DOHH2 (cell line): ENCODE results near the gene NANP.

Source experiments
- H3F3A ChIP-seq: fragments of 200-600 bp; sonication (generic), shearing (Covaris generic); 2 replicates; pipeline ENCODE4 v1.6.0; 2016; ENCODE audit warnings: antibody characterized with exemption, mild to moderate bottlenecking; ENCODE audit not compliant: control insufficient read depth, insufficient read depth
- H3K27ac ChIP-seq: fragments of 200-600 bp; sonication (generic); 2 replicates; pipeline ENCODE4 v1.5.1; 2014; ENCODE audit warnings: low read depth, mild to moderate bottlenecking, low read length, moderate library complexity
- H3K27me3 ChIP-seq: fragments of 200-600 bp; sonication (generic); 2 replicates; pipeline ENCODE4 v1.6.1; 2014; ENCODE audit warnings: mild to moderate bottlenecking, low read length, mixed read lengths; ENCODE audit not compliant: control insufficient read depth
- H3K36me3 ChIP-seq: fragments of 200-600 bp; sonication (generic); 2 replicates; pipeline ENCODE4 v1.6.1; 2014; ENCODE audit warnings: mild to moderate bottlenecking, low read length, moderate library complexity, mixed read lengths; ENCODE audit not compliant: control insufficient read depth
- H3K4me1 ChIP-seq: fragments of 200-600 bp; sonication (generic); 2 replicates; pipeline ENCODE4 v1.6.1; 2014; ENCODE audit warnings: mild to moderate bottlenecking, low read length, mixed read lengths; ENCODE audit not compliant: control insufficient read depth
- H3K4me2 ChIP-seq: fragments of 200-600 bp; sonication (generic); 2 replicates; pipeline ENCODE4 v1.6.0; 2014; ENCODE audit warnings: mild to moderate bottlenecking, low read length, moderate library complexity
- H3K4me3 ChIP-seq: fragments of 200-600 bp; sonication (generic); 2 replicates; pipeline ENCODE4 v1.5.1; 2014; ENCODE audit warnings: mild to moderate bottlenecking, low read length, mixed read lengths
- H3K79me2 ChIP-seq: fragments of 200-600 bp; sonication (generic); 2 replicates; pipeline ENCODE4 v1.6.1; 2014; ENCODE audit warnings: mild to moderate bottlenecking, low read length, mixed read lengths; ENCODE audit not compliant: control insufficient read depth
- H3K9me2 ChIP-seq: fragments of 200-600 bp; sonication (generic); replicated peaks from 2 replicates; pipeline ENCODE4 v1.6.1; 2014; ENCODE audit warnings: mild to moderate bottlenecking, low read length, mixed read lengths; ENCODE audit not compliant: control insufficient read depth
- H3K9me3 ChIP-seq: fragments of 200-600 bp; sonication (generic); 2 replicates; pipeline ENCODE4 v1.6.1; 2014; ENCODE audit warnings: antibody characterized with exemption, low read length, mixed read lengths; ENCODE audit not compliant: control insufficient read depth, insufficient read depth
- H4K20me1 ChIP-seq: fragments of 200-600 bp; sonication (generic); 2 replicates; pipeline ENCODE4 v1.6.0; 2014; ENCODE audit warnings: low read depth, mild to moderate bottlenecking, antibody characterized with exemption, low read length, moderate library complexity; ENCODE audit not compliant: control insufficient read depth, insufficient read depth
- CTCF ChIP-seq: fragments of 200-600 bp; sonication (generic); IDR thresholded peaks from one replicate; pipeline ENCODE4 v1.5.1; 2014; ENCODE audit warnings: antibody characterized with exemption, mild to moderate bottlenecking, low read depth, low read length; ENCODE audit not compliant: poor library complexity, severe bottlenecking
- EZH2phosphoT487 ChIP-seq: fragments of 200-600 bp; sonication (generic); IDR thresholded peaks from 2 replicates; pipeline ENCODE4 v1.6.1; 2017; ENCODE audit warnings: borderline replicate concordance, mild to moderate bottlenecking, antibody characterized with exemption, low read length, moderate library complexity, mixed read lengths

The NANP gene

GRCh38 chr20:25624500-25624939 is 706 bp upstream of the NANP start:
- Histone ChIP-seq H3K79me2 (peaks cover 69% of the 10 kb centered on the region), H3K4me3 (peak overlapping the region; percentile 95)

DNA sequence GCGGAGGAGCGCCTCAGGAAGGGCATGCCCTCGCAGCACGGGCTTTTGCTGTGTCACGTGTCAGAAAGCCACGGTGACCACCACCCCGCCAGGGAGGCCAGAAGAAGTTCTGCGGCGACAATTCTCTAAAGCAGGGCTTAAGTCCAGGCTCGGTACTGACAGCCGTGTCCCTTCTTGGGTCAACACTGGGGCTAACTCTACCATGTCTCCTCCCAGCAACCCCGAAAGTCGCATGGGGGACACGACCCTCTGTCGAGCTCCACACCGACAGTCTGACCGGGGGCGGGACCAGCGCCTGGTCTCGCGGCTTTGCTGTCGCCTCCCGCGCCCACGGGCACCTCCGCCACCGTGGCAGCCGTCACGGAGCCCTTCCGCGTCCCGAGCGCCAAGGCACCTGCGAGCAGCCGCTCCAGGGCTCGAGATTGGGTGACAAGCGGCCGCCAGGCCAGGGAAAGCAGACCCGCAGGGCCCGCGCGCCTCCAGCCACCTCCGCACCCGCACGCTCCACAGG is 534 bp downstream of the NANP start:
- 0 out of 2 replicates have a peak, but pooled peaks cover 2% of the 10 kb centered on the region for H3K9me3 ChIP-seq
- H3K4me3 ChIP-seq: peak overlapping the region; percentile 95
- H3K9me2 ChIP-seq: no peaks in the 10 kb centered on the region
- H3F3A ChIP-seq: no peaks in the 10 kb centered on the region
- H3K36me3 ChIP-seq: peaks cover 28% of the 10 kb centered on the region
- H3K27me3 ChIP-seq: no peaks in the 10 kb centered on the region
- TF ChIP-seq EZH2phosphoT487: no peak
- TF ChIP-seq CTCF: no peak
- H3K4me2 ChIP-seq: peak overlapping the region; percentile 80
- peaks cover 41% of the 10 kb centered on the region for H3K4me1 ChIP-seq
- H3K79me2 ChIP-seq: peaks cover 79% of the 10 kb centered on the region
- H4K20me1 ChIP-seq: peaks cover 4% of the 10 kb centered on the region; the same call in 1 of the 2 replicates
- H3K27ac ChIP-seq: peak overlapping the region; percentile 85

More at GRCh38 chr20:25624500-25624939, 706 bp upstream of the NANP start:
- TF ChIP-seq EZH2phosphoT487 (no peak), CTCF (no peak)
- Histone ChIP-seq H3K9me3 (0 out of 2 replicates have a peak, but pooled peaks cover 3% of the 10 kb centered on the region), H3K36me3 (peaks cover 23% of the 10 kb centered on the region), H3K27ac (peak overlapping the region; percentile 85), H3K4me1 (peaks cover 40% of the 10 kb centered on the region), H3F3A (no peaks in the 10 kb centered on the region), H3K27me3 (no peaks in the 10 kb centered on the region), H3K4me2 (peak overlapping the region; percentile 80), H3K9me2 (no peaks in the 10 kb centered on the region), H4K20me1 (peaks cover 3% of the 10 kb centered on the region; the same call in 1 of the 2 replicates)

DNA sequence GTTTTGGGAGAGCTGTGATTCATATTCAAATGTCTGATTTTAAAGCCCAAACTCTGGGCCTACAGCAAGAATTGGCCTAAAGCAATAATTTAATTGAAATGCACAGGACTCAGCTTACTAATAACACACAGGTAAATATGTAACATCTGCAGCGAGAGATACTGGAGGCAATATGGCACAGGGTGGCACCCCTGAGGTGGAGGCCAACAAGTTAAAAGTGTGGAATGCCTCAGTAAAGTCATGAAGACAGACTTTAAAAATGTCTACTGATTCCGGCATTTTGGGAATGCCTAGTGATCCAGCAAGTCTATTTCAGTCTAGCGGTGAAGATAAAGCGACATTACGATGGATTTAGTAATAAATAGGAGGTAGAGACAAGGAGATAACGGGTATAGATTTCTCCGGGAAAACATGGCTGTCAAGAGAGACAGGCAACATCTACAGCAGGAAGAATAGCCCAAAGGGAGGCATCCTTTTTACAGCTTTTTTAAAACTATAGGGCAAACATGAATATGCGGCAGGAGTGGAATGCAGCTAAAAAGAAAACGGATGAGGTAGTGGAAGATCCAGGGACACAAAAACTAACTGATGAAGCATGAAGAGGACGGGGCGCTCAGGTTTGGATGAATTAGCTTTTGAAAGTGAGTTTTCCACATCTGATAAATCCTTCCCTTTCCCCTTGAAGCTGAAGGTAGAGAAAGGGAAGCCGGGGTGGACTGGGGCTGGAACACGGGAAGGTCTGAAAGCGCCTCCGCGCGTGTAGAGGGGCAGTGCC is 1.2 kb downstream of the NANP start:
- H3K27ac ChIP-seq: peak overlapping the region; percentile 85
- H3F3A ChIP-seq: no peaks in the 10 kb centered on the region
- peaks cover 30% of the 10 kb centered on the region for H3K36me3 ChIP-seq
- peak overlapping the region; percentile 95 for H3K4me3 ChIP-seq
- no peak for TF ChIP-seq CTCF
- no peak for TF ChIP-seq EZH2phosphoT487
- no peaks in the 10 kb centered on the region for H3K9me2 ChIP-seq
- no peaks in the 10 kb centered on the region for H3K27me3 ChIP-seq
- peaks cover 41% of the 10 kb centered on the region for H3K4me1 ChIP-seq
- H3K9me3 ChIP-seq: no peaks in the 10 kb centered on the region
- peak overlapping the region; percentile 80 for H3K4me2 ChIP-seq
- peaks cover 85% of the 10 kb centered on the region for H3K79me2 ChIP-seq
- H4K20me1 ChIP-seq: peaks cover 4% of the 10 kb centered on the region; the same call in 1 of the 2 replicates
